OCI-LY3 (cell line): ENCODE measurements around the gene UNC5B.

ENCODE experiments used
- CTCF ChIP-seq: fragments of 200-600, 300-600 bp; sonication (generic); IDR thresholded peaks from 2 replicates; pipeline ENCODE4 v1.5.1; 2014; ENCODE audit warnings: antibody characterized with exemption, low read length, low read depth
- EZH2phosphoT487 ChIP-seq: fragments of 200-600 bp; shearing (Covaris generic); IDR thresholded peaks from 2 replicates; pipeline ENCODE4 v1.6.1; 2018; ENCODE audit warnings: antibody characterized with exemption, mixed run types, low read depth

GRCh38 chr10:71302451-71302850, 90.1 kb downstream of the UNC5B start:
- TF ChIP-seq EZH2phosphoT487 (no peak), CTCF (no peak)
